Endometrial microvascular endothelial cells (primary cell): ENCODE results near the gene VIPR2. TPM values are rescaled to one million over a fixed set of nuclear protein-coding genes. Genes with fewer than 3 reads are reported as not detected.
"Not testable (repeated sequence)": the region's sequence is repeated elsewhere in the genome, so short reads cannot be mapped to it uniquely, and the experiment has no call there.

Source experiments
- in situ Hi-C: cut with HindIII; loops from 2 replicates; pipeline ENCODE4 v1.10.0; 2017; ENCODE audit warnings: low sequenced_read_pairs, low pct_unique_long_range_greater_than_20kb; ENCODE audit errors: inconsistent ontology term
- total RNA-seq: library from RNA; depleted of rRNA; stranded (reverse); fragments of >200 nt; gene quantifications from one replicate; pipeline ENCODE4 v1.2.3, GENCODE V29; 2015; ENCODE audit errors: inconsistent ontology term

VIPR2 gene
- total RNA-seq, 1 donor from 2014 or later = not detected

DNA sequence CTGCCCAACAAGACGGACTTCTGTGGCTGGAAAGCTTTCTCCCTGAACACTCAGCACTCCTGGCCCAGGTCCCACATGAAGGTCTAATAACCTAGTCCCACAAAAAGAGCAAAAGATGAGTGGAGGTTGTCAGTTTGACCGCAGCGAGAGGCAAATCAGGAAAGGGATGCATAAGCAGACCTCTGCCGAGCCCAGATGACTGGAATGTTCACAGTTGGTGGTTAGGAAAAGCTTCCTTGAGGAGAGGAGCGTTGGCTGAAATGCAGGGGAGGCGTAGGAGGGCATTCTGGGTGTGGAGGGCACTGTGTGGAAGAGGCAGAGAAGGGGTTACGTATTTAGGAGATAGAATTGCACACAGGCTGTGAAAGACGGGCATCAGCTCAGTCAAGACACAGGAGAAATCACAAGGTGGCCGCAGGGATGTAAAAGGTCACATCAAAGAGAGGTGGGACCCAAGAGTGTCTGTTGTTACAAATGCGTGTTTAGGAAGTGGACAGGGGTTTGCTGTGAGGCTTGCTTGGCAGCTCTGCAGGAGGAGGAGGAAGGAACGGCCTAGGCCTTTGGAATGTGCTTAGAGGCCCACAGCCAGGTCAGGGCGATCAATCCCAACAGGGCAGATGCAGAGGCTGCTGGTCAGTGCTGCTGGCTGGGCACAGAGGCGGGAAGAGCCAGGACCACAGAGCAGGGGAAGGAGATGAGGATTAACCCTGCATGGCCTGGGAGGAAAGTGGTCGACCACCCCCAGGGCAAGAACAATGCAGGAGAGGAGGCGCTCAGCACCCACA lies 133.5 kb downstream of the VIPR2 start:
- in situ Hi-C loops = no loop called here

DNA sequence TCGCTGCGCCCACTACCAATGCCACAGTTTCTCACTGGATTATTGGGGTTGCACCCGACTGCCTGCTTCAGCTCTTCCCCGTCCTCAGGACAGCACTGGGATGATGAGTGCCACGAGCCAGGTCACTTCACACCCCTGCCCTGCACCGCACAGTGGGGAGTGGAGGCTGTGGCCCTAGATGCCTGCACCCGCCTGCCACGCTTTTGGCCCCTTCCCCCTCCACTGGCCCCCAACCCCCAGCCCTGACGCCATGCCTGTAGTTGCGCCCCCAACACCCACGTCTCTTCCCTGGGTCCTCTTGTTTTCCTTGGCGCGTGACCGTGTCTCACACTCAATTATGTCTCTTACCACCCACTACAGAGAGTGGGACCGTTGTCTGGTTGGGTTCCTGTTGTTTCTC lies 134.3 kb downstream of the VIPR2 start:
- in situ Hi-C loops = no loop called here

DNA sequence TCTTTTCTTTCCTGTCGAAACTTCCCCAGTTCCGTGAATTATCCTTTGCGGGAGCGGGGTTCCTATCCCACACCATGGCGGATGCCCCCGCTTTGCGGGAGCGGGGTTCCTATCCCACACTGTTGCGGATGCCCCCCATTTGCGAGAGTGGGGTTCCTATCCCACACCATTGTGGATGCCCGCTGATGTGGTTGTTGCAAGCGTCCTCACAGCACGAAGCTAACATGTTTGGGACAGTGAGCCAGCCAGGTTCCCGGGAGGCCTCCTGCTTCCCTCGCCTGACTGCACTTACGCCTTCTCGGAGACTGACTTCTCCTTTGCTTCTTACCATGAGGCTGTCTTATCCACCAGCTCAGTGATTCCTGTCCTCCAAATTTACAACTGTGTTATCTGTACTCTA lies 134.7 kb downstream of the VIPR2 start:
- in situ Hi-C loops = no loop called here

DNA sequence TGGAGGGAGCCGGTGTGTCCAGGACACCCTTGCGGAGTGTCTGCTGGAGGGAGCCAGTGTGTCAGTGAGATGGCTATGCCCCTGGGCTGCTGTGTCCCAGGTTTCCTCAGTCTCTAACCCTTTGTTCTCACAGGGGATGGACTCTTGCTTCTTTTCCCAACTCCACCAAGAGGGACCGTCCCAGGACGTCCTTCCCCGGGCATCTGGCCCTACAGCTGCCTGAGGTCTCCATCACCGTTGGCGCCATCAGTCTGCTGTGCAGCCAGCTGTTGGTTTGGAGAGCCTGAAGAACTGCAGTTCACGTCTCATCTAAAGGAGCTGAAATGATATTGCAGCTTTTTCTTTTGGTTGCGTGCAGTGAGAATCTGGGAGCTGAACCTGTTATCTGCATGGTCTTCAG lies 136.2 kb downstream of the VIPR2 start:
- in situ Hi-C loops = no loop called here

DNA sequence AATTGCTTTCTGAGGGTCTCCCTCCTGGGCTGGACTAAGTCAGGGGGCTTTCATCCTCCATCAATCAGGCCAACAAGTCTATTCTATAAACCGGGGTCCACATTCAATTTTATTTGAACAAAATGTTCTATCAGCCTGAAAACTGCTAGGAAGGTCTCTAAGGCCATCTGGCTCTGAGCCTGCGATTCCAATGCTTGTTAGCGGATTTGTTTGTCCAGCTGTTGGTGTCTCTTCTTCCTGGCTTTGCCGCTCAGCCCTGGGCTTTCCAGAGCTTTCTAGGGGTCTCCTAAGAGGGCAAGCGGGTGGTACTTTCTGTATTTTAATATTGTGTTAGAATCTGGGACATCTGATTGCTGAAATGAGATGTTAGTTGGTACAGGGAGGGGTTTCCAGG lies 136.7 kb downstream of the VIPR2 start:
- in situ Hi-C loops = no loop called here

DNA sequence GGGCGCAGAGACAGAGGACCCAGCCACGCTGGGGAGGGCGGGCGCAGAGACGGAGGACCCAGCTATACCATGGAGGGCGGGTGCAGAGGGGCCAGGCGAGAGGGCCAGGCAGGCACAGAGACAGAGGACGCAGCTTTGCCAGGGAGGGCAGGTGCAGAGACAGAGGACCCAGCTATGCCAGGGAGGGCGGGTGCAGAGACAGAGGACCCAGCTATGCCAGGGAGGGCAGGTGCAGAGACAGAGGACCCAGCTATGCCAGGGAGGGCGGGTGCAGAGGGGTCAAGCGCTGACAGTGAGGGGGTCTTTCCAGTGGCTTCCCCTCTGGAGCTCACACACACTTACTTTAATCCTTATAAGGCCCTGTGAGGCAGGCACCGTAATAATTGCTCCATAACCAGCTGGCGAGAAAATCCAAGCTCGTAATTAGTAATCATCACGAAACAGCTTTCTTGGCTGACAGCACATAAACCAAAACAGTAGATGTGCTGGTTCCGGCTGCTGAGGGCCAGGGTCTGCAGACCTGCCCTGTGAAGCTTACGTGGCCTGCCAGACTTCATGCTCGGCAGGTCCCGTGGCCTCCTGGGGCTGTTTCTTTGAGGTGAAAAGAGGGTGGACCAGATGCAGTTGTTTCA lies 137.2 kb downstream of the VIPR2 start:
- in situ Hi-C loops = no loop called here

DNA sequence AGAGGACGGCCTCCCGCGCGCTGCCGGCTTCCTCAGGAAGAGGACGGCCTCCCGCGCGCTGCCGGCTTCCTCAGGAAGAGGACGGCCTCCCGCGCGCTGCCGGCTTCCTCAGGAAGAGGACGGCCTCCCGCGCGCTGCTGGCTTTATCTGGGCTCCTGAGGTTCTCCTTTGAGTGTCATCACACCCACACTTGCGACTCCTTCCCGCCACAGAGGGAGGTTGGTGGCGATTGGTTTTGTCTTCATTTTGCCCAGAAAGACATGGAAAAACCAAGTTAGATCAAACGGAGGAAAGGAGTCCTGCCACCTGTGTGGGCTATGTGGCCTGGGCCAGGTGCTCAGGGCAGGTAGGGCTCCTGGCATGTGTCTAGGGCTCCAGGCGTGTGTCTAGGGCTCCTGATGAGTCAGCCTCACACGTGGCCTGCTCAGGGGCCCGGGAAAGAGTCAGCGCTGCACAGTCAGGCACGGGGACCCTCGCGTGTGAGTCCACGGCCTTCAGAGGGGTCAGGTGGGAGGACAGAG lies 138.0 kb downstream of the VIPR2 start:
- in situ Hi-C loops = no loop called here

DNA sequence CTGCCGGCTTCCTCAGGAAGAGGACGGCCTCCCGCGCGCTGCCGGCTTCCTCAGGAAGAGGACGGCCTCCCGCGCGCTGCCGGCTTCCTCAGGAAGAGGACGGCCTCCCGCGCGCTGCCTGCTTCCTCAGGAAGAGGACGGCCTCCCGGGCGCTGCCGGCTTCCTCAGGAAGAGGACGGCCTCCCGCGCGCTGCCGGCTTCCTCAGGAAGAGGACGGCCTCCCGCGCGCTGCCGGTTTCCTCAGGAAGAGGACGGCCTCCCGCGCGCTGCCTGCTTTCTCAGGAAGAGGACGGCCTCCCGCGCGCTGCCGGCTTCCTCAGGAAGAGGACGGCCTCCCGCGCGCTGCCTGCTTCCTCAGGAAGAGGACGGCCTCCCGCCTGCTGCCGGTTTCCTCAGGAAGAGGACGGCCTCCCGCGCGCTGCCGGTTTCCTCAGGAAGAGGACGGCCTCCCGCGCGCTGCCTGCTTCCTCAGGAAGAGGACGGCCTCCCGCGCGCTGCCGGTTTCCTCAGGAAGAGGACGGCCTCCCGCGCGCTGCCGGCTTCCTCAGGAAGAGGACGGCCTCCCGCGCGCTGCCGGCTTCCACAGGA lies 138.6 kb downstream of the VIPR2 start:
- in situ Hi-C loops = not testable (repeated sequence)

DNA sequence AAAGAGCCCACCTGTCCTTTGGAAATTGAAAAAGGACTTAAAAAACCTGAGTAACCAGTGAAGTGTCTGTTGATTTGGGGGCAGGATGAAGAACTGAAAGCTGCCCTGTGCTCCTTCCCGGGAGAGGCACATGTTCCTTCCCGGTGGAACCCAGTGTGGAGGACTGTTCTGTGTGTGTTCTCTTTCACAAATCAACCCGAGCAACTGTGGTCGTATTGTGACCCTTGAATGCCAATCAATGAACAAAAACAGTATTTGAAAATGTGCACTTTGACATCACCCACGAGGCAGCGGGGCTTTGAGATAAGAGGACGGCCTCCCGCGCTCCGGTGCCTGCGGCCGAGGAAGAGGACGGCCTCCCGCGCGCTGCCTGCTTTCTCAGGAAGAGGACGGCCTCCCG lies 139.0 kb downstream of the VIPR2 start:
- in situ Hi-C loops = no loop called here

DNA sequence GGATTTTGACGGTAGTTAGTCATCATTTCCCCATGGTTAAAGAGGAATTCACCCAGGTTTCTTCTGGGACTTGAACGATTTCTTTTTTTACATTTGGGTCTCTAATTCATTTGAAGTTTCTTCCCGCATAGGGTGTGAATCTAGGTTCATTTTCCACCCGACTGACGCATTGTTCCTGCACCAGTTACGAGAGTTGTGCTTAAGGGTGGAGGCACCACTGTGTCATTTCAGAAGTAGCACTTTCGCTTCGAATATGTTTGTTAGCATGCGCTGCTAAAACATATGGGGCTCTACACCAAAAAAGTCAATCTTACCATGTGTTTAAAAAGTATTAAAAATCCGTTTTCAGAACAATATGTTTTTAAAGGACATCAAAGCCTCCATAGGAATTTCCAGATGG lies 140.3 kb downstream of the VIPR2 start:
- in situ Hi-C loops = no loop called here

DNA sequence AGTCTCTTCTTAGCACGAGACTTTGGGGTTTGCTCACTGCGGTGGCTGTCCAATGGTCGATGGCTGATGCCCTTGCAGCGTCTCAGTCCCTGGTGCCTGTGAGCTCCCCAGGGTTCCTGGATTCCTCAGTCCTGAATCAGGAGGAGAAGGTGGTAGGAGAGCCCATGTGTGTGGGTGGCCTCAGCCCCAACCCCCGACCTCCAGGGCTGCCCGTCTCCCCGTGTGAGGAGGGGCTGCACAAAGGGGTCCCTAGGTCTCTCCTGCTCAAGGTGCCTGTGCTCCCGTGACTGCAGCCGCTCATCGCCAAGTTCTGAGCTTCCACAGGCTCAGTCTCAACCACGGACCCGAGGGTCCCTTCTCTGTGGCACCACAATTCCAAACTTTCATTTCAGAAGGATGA lies 142.9 kb downstream of the VIPR2 start:
- in situ Hi-C loops = no loop called here

DNA sequence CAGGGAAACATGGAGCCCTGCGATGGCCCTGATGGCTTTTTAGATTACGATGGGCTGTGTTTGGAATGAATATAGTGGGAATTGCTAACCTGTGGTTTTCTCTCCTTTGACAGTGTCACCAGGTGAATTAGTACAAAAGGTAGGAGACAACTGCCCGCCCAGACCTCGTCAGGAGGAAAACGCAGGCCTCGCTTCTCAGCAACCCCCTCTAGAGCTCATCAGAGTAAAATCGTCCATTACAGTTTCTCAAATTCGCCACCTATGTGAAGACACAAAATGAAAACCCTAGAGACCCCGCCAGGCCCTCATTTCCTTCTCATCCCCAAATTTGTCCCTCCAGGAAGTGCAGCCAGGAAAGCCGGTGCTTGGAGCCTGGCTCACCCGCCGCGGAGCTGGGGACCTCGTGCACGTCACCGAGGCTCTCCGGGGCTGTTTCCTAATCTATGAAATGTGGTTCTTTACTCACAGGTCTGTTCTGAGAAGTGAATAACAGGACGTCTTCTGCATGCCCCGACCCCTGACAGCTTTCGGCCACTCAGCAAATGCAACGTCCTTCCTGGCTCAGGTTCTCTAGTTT lies 143.7 kb downstream of the VIPR2 start:
- in situ Hi-C loops = no loop called here

DNA sequence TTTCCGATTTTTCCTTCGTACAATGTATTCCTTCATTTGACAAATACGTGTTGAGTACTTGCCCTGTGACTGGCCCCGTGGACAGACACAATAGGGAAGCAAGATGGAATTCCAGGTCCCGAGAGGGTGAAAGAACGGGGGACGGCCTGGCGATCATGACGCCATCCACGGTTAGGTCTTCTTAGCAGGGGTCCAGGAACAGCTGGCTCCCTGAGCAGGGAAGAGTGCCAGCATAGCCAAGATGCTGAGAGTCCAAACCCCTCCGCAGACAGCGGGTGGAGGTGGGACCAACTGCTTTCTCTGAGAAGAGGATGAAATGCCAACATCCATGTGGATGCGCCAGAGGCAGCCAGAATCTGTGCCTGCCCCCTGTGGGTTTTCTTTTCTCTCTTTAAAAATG lies 144.6 kb downstream of the VIPR2 start:
- in situ Hi-C loops = no loop called here

DNA sequence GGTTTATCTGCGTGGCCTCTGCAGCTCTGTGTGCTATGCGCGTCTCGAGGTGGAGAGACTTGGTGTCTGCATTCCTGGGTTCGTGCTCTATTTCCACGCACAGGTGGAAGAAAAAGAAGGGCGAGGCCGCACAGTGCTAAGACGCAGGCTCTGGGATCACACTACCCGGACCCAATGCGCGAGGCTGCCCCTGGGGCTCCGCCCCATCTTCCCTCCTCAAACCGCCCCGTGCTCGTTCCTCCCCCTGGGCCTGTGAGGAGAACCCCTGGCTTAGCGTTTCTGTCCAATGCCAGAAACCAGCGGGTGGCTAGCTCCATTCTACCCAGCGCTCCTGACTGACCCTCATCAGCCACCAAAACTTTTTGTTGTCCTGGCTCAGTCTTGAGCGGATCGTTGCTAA lies 145.2 kb downstream of the VIPR2 start:
- in situ Hi-C loops = no loop called here

DNA sequence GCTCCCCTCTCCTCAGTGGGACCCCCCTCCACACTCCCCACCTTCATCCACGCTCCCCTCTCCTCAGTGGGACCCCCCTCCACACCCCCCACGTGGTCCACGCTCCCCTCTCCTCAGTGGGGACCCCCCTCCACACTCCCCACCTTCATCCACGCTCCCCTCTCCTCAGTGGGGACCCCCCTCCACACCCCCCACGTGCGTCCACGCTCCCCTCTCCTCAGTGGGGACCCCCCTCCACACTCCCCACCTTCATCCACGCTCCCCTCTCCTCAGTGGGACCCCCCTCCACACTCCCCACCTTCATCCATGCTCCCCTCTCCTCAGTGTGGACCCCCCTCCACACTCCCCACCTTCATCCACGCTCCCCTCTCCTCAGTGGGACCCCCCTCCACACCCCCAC lies 146.4 kb downstream of the VIPR2 start:
- in situ Hi-C loops = not testable (repeated sequence)

DNA sequence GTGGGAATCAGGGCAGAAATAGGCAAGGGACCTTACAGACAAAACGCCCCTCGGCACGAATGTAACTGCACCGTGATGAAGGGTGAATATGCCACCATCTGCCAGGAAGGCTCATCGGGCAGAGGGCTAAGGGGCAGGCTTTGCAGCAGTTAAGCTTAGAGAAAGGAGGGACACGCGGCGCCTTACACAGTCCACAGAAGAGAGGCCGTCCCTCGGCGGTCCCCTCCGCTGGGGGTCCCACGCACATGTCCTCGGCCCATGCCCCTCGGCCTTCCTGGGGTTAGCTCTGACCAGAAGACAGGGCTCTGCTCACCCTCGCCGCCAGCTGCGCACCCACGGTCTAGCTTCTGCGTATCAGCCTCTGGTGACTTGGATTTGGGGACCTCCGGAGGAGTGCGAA lies 147.2 kb downstream of the VIPR2 start:
- in situ Hi-C loops = no loop called here

DNA sequence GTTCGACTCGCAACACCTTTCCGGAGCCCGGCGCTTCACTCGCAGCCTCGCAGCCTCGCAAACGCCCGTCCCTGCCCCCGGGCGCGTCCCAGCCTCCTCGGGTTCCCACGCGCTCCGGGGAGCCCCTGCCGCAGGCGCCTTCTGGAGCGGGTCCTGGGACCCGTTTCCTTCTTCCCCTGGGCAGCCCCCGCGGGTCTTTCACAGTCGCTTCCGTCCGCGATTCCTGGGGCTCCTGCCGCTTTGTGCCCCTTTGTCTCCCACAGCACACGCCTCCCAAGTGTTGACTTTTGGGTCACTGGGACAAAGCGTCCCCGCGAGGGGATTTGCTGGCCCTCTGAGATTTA lies 147.6 kb downstream of the VIPR2 start:
- in situ Hi-C loops = no loop called here

DNA sequence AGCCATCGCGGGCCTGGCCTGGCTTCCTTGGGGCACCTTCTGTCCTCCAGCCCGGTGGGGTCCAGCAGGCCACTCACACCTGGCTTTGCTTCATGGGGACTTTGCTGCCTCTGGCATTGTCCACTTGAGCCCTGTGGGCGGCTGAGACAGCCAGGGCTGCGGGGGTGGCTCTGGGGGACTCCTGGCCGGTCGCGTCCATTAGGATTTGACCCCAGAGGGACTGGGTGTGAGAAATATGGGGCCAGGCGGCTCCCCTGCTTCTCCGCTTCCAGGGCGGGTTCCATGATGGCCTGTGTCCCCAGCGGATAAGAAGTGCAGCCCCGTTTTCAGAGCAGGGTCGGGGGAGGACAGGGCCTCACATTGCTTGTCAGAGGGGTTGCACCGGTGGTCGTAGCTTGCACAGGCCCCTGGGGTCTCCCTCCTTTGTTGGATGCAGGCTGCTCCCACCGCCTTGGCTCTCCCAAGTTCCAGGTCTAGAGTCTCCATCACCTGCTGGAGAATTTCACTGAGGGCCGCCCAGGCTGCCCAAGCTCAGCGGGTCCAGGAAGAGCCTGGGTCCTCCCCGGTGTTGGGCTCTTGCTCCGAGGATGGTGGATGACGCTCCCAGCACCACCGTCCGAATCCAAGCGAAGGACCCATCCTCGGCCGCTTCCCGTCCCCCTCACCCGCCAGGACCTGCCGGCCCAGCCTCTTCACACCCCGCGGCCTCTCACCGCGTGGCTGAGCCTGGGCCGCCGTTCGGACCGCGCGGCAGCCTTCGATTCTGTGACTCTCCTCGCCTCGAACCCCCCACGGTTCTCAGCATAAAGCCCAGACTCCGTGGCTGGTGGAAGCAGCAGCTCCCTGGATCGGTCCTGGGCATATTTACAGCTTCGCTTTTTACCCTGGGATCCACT lies 148.2 kb downstream of the VIPR2 start:
- in situ Hi-C loops = no loop called here

DNA sequence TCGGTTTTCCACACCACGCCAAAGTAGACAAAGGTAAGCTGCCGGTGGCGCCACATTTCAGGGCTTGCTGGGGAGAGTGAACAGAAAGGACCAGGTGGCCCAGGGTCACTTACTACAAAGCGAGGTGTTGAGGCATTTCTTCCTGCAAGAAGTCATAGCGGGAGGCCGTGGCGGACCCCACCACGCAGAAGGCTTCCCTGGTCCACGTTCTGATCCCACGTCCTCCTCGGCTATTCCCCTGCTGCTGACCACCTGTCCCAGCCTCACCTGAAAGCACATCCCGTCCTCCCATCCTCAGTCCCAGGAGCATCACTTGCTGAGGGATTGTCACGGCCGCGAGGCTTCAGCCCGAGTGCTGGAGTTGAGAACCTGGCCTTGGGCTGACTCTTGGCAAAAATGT lies 149.2 kb downstream of the VIPR2 start:
- in situ Hi-C loops = no loop called here
